ENCODE measurements around the gene SLC25A30.

Gene SLC25A30

GRCh38 chr13:45372189-45373161 is 45.7 kb downstream of the SLC25A30 start:
- Histone ChIP-seq H3K4me3 (ENCODE audit: low read depth in 1 of 5, low read length in 5 of 5) (no peak overlapping the region), H3K36me3 (ENCODE audit: control insufficient read depth in 5 of 5, insufficient read depth in 5 of 5, low read length in 5 of 5) (peaks cover 0 to 9% (median 3%) of the 10 kb centered on the region in 5 donors), H3K9me3 (ENCODE audit: control insufficient read depth in 5 of 5, low read length in 5 of 5) (no peaks in the 10 kb centered on the region), H3K27ac (ENCODE audit: low read depth, low read length) (no peak overlapping the region), H3K27me3 (ENCODE audit: control insufficient read depth in 5 of 5, insufficient read depth in 4 of 5, low read length in 5 of 5) (no peaks in the 10 kb centered on the region), H3K4me1 (ENCODE audit: control insufficient read depth in 5 of 5, insufficient read depth in 5 of 5, low read length in 5 of 5) (peaks cover 5 to 9% (median 8%) of the 10 kb centered on the region in 5 donors), H3K9ac (ENCODE audit: low read length in 5 of 5) (no peak overlapping the region)

GRCh38 chr13:45370922-45371406 is 47.2 kb downstream of the SLC25A30 start:
- Histone ChIP-seq H3K9ac (ENCODE audit: low read length in 5 of 5) (no peak overlapping the region), H3K27ac (ENCODE audit: low read depth, low read length) (no peak overlapping the region), H3K4me3 (ENCODE audit: low read depth in 1 of 5, low read length in 5 of 5) (peak overlapping the region in 1 of 5 donors; percentile 27)

GRCh38 chr13:45369116-45369515 is 49.1 kb downstream of the SLC25A30 start:
- Histone ChIP-seq H3K27ac (ENCODE audit: low read depth, low read length) (no peak overlapping the region), H3K4me3 (ENCODE audit: low read depth in 1 of 5, low read length in 5 of 5) (no peak overlapping the region)

More at GRCh38 chr13:45370922-45371406, 47.2 kb downstream of the SLC25A30 start:
- Histone ChIP-seq H3K9me3 (ENCODE audit: control insufficient read depth in 5 of 5, low read length in 5 of 5) (no peaks in the 10 kb centered on the region), H3K36me3 (ENCODE audit: control insufficient read depth in 5 of 5, insufficient read depth in 5 of 5, low read length in 5 of 5) (peaks cover 0 to 9% (median 3%) of the 10 kb centered on the region in 5 donors), H3K4me1 (ENCODE audit: control insufficient read depth in 5 of 5, insufficient read depth in 5 of 5, low read length in 5 of 5) (peaks cover 5 to 10% (median 8%) of the 10 kb centered on the region in 5 donors), H3K27me3 (ENCODE audit: control insufficient read depth in 5 of 5, insufficient read depth in 4 of 5, low read length in 5 of 5) (no peaks in the 10 kb centered on the region)

GRCh38 chr13:45368571-45368970 is 49.6 kb downstream of the SLC25A30 start:
- no peak overlapping the region for H3K27ac ChIP-seq (ENCODE audit: low read depth, low read length)
- H3K27me3 ChIP-seq (ENCODE audit: control insufficient read depth in 5 of 5, insufficient read depth in 4 of 5, low read length in 5 of 5), result no peaks in the 10 kb centered on the region
- no peak overlapping the region for H3K4me3 ChIP-seq (ENCODE audit: low read depth in 1 of 5, low read length in 5 of 5)
- H3K9me3 ChIP-seq (ENCODE audit: control insufficient read depth in 5 of 5, low read length in 5 of 5), result no peaks in the 10 kb centered on the region
- peaks cover 0 to 14% (median 10%) of the 10 kb centered on the region in 5 donors for H3K36me3 ChIP-seq (ENCODE audit: control insufficient read depth in 5 of 5, insufficient read depth in 5 of 5, low read length in 5 of 5)
- H3K4me1 ChIP-seq (ENCODE audit: control insufficient read depth in 5 of 5, insufficient read depth in 5 of 5, low read length in 5 of 5), result peaks cover 5 to 10% (median 8%) of the 10 kb centered on the region in 5 donors
- H3K9ac ChIP-seq (ENCODE audit: low read length in 5 of 5), result no peak overlapping the region

More at GRCh38 chr13:45369116-45369515, 49.1 kb downstream of the SLC25A30 start:
- H3K9me3 ChIP-seq (ENCODE audit: control insufficient read depth in 5 of 5, low read length in 5 of 5), result no peaks in the 10 kb centered on the region
- peaks cover 0 to 14% (median 10%) of the 10 kb centered on the region in 5 donors for H3K36me3 ChIP-seq (ENCODE audit: control insufficient read depth in 5 of 5, insufficient read depth in 5 of 5, low read length in 5 of 5)
- H3K9ac ChIP-seq (ENCODE audit: low read length in 5 of 5), result no peak overlapping the region
- peaks cover 5 to 10% (median 8%) of the 10 kb centered on the region in 5 donors for H3K4me1 ChIP-seq (ENCODE audit: control insufficient read depth in 5 of 5, insufficient read depth in 5 of 5, low read length in 5 of 5)
- no peaks in the 10 kb centered on the region for H3K27me3 ChIP-seq (ENCODE audit: control insufficient read depth in 5 of 5, insufficient read depth in 4 of 5, low read length in 5 of 5)

GRCh38 chr13:45368005-45368404 is 50.2 kb downstream of the SLC25A30 start:
- Histone ChIP-seq H3K9me3 (ENCODE audit: control insufficient read depth in 5 of 5, low read length in 5 of 5) (no peaks in the 10 kb centered on the region), H3K36me3 (ENCODE audit: control insufficient read depth in 5 of 5, insufficient read depth in 5 of 5, low read length in 5 of 5) (peaks cover 0 to 14% (median 10%) of the 10 kb centered on the region in 5 donors), H3K27ac (ENCODE audit: low read depth, low read length) (no peak overlapping the region), H3K9ac (ENCODE audit: low read length in 5 of 5) (no peak overlapping the region), H3K4me3 (ENCODE audit: low read depth in 1 of 5, low read length in 5 of 5) (no peak overlapping the region), H3K27me3 (ENCODE audit: control insufficient read depth in 5 of 5, insufficient read depth in 4 of 5, low read length in 5 of 5) (no peaks in the 10 kb centered on the region), H3K4me1 (ENCODE audit: control insufficient read depth in 5 of 5, insufficient read depth in 5 of 5, low read length in 5 of 5) (peaks cover 5 to 10% (median 8%) of the 10 kb centered on the region in 5 donors)

- Histone ChIP-seq H3K27me3 (ENCODE audit: control insufficient read depth in 5 of 5, insufficient read depth in 4 of 5, low read length in 5 of 5) (no peaks in the 10 kb centered on the region), H3K9ac (ENCODE audit: low read length in 5 of 5) (no peak overlapping the region), H3K36me3 (ENCODE audit: control insufficient read depth in 5 of 5, insufficient read depth in 5 of 5, low read length in 5 of 5) (peaks cover 0 to 20% (median 14%) of the 10 kb centered on the region in 5 donors), H3K27ac (ENCODE audit: low read depth, low read length) (no peak overlapping the region), H3K9me3 (ENCODE audit: control insufficient read depth in 5 of 5, low read length in 5 of 5) (no peaks in the 10 kb centered on the region), H3K4me1 (ENCODE audit: control insufficient read depth in 5 of 5, insufficient read depth in 5 of 5, low read length in 5 of 5) (peaks cover 3 to 10% (median 8%) of the 10 kb centered on the region in 5 donors), H3K4me3 (ENCODE audit: low read depth in 1 of 5, low read length in 5 of 5) (no peak overlapping the region)
These were observed 50.8 kb downstream of the SLC25A30 start for GRCh38 chr13:45367358-45367757.

GRCh38 chr13:45365558-45365885 is 52.7 kb downstream of the SLC25A30 start:
- Histone ChIP-seq H3K27ac (ENCODE audit: low read depth, low read length) (no peak overlapping the region), H3K4me1 (ENCODE audit: control insufficient read depth in 5 of 5, insufficient read depth in 5 of 5, low read length in 5 of 5) (peaks cover 0 to 4% (median 0%) of the 10 kb centered on the region in 5 donors), H3K9me3 (ENCODE audit: control insufficient read depth in 5 of 5, low read length in 5 of 5) (no peaks in the 10 kb centered on the region)

GRCh38 chr13:45364876-45365557 is 53.2 kb downstream of the SLC25A30 start:
- H3K36me3 ChIP-seq (ENCODE audit: control insufficient read depth in 5 of 5, insufficient read depth in 5 of 5, low read length in 5 of 5), result peaks cover 0 to 29% (median 23%) of the 10 kb centered on the region in 5 donors
- no peak overlapping the region for H3K9ac ChIP-seq (ENCODE audit: low read length in 5 of 5)
- H3K4me1 ChIP-seq (ENCODE audit: control insufficient read depth in 5 of 5, insufficient read depth in 5 of 5, low read length in 5 of 5), result peaks cover 0 to 4% (median 0%) of the 10 kb centered on the region in 5 donors
- H3K9me3 ChIP-seq (ENCODE audit: control insufficient read depth in 5 of 5, low read length in 5 of 5), result no peaks in the 10 kb centered on the region
- no peak overlapping the region for H3K27ac ChIP-seq (ENCODE audit: low read depth, low read length)
- no peak overlapping the region for H3K4me3 ChIP-seq (ENCODE audit: low read depth in 1 of 5, low read length in 5 of 5)
- H3K27me3 ChIP-seq (ENCODE audit: control insufficient read depth in 5 of 5, insufficient read depth in 4 of 5, low read length in 5 of 5), result no peaks in the 10 kb centered on the region

More at GRCh38 chr13:45365558-45365885, 52.7 kb downstream of the SLC25A30 start:
- H3K36me3 ChIP-seq (ENCODE audit: control insufficient read depth in 5 of 5, insufficient read depth in 5 of 5, low read length in 5 of 5), result peaks cover 0 to 28% (median 19%) of the 10 kb centered on the region in 5 donors
- no peak overlapping the region for H3K9ac ChIP-seq (ENCODE audit: low read length in 5 of 5)
- H3K4me3 ChIP-seq (ENCODE audit: low read depth in 1 of 5, low read length in 5 of 5), result no peak overlapping the region
- H3K27me3 ChIP-seq (ENCODE audit: control insufficient read depth in 5 of 5, insufficient read depth in 4 of 5, low read length in 5 of 5), result no peaks in the 10 kb centered on the region

GRCh38 chr13:45362939-45363338 is 55.2 kb downstream of the SLC25A30 start:
- H3K4me1 ChIP-seq (ENCODE audit: control insufficient read depth in 5 of 5, insufficient read depth in 5 of 5, low read length in 5 of 5), result peaks cover 0 to 4% (median 0%) of the 10 kb centered on the region in 5 donors
- H3K27ac ChIP-seq (ENCODE audit: low read depth, low read length), result no peak overlapping the region
- peaks cover 0 to 32% (median 27%) of the 10 kb centered on the region in 5 donors for H3K36me3 ChIP-seq (ENCODE audit: control insufficient read depth in 5 of 5, insufficient read depth in 5 of 5, low read length in 5 of 5)
- H3K4me3 ChIP-seq (ENCODE audit: low read depth in 1 of 5, low read length in 5 of 5), result no peak overlapping the region
- no peak overlapping the region for H3K9ac ChIP-seq (ENCODE audit: low read length in 5 of 5)
- no peaks in the 10 kb centered on the region for H3K9me3 ChIP-seq (ENCODE audit: control insufficient read depth in 5 of 5, low read length in 5 of 5)
- no peaks in the 10 kb centered on the region for H3K27me3 ChIP-seq (ENCODE audit: control insufficient read depth in 5 of 5, insufficient read depth in 4 of 5, low read length in 5 of 5)

Measured in subcutaneous abdominal adipose tissue (tissue), 5 donors.